LNCaP clone FGC (cell line): ENCODE measurements around the gene GLIPR1L2.

Source experiments
- DNase-seq: peaks from one replicate; pipeline ENCODE4 v3.0.0-alpha.2; 2011; ENCODE audit warnings: low read depth
- H3K4me3 ChIP-seq: 2 replicates; pipeline ENCODE4 v1.5.1; 2011; ENCODE audit warnings: mild to moderate bottlenecking, low read depth, low read length, control low read depth
- CTCF ChIP-seq: IDR thresholded peaks from 2 replicates; pipeline ENCODE4 v1.5.1; 2012; ENCODE audit warnings: mild to moderate bottlenecking; ENCODE audit not compliant: control insufficient read depth, insufficient read depth; ENCODE audit errors: extremely low read depth

Gene GLIPR1L2

GRCh38 chr12:75477137-75477536 is 86.2 kb downstream of the GLIPR1L2 start:
- TF ChIP-seq CTCF: no peak
- no peak overlapping the region for H3K4me3 ChIP-seq
- no peak for DNase-seq

DNA sequence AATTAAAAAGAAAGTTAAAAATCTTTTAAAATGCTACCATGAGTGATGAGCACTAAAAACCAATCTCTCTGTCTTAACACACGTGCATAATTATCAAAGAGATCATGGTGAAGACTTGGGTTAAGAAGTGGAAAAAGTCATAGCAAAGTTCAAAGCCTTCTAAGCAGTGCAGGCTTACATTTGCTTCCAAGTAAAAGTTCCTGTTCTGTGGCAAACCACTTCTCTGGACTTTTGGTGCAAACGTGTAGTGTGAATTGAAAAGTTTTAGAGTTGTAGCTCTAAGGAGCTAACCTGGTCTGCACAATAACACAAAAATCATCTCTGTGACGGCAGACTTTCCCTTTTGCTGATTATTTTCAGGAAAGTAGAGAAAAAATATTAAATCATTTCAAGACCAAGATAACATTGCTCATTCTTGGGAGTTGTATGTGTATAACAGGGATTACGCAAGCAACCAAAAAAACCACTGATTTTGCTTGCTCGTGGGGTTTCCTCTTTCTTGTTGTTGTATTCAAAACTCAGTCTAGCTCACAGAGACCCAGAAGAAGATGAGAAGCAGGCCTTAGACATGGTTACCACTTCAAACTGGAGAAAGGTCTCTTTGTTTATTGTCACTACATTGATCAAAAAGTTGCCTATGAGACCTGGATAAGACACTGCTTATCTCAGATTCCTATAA is 87.4 kb downstream of the GLIPR1L2 start:
- no peak overlapping the region for H3K4me3 ChIP-seq
- DNase-seq: no peak
- no peak for TF ChIP-seq CTCF

- DNase-seq: no peak
- TF ChIP-seq CTCF: no peak
- H3K4me3 ChIP-seq: no peak overlapping the region
Measured at GRCh38 chr12:75479963-75480461, 89.1 kb downstream of the GLIPR1L2 start.

DNA sequence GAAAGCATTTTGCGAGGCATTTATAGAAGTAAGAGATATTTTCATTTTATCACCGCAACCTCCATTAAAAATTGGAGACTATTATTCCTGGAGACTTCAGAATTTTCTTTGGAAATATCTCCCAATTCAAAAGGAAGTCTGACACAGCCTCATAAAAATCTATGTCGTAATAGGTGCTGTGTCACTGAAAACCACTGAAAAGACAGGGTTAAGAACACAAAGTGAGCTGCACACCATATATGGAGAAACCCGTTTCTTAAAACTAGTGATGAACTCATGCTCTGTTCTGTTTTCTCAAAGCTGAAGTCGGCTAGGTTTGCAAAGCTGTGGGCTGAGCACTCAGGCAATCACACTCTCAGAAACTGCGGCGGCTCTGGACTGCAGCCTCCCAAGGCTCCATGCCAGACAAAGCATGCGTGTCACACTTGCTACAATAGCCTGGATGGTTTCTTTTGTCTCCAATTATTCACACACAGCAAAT is 89.6 kb downstream of the GLIPR1L2 start, which contains the start of gene GLIPR1:
TSS of gene GLIPR1 (plus strand) at position 287 of the 481 bp plus-strand sequence. CDS start at position 413, 126 bp downstream.
- no peak for TF ChIP-seq CTCF
- no peak within 1 kb of the TSS for H3K4me3 ChIP-seq
- DNase-seq: no peak

GRCh38 chr12:75481013-75481705 is 90.3 kb downstream of the GLIPR1L2 start:
- no peak for DNase-seq
- H3K4me3 ChIP-seq: no peak overlapping the region
- no peak for TF ChIP-seq CTCF

DNA sequence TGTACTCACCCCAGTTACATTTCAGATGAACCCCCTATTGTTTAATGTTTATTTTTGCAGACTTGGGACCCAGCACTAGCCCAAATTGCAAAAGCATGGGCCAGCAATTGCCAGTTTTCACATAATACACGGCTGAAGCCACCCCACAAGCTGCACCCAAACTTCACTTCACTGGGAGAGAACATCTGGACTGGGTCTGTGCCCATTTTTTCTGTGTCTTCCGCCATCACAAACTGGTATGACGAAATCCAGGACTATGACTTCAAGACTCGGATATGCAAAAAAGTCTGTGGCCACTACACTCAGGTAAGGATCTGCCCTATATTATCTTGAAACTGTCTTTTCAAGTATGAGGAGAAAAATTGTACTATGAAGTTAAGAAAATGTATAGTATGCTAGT is 90.9 kb downstream of the GLIPR1L2 start:
- DNase-seq: no peak
- no peak for TF ChIP-seq CTCF
- no peak overlapping the region for H3K4me3 ChIP-seq
